H1 (cell line): Measurements from ENCODE around the gene MYMX. TPM values are rescaled to one million over a fixed set of nuclear protein-coding genes. Genes with fewer than 3 reads are reported as not detected.

Experiments used
- CTCF ChIA-PET: fragments of 300-600 bp; sonication (Branson Sonifier 250); formaldehyde crosslinking; loops from one replicate; lab custom pipeline; 2021; ENCODE audit not compliant: partially characterized antibody; lab: Charles Lee
- POLR2A ChIA-PET: fragments of 300-600 bp; sonication (Branson Sonifier 250); formaldehyde crosslinking; loops from one replicate; lab custom pipeline; 2021; ENCODE audit warnings: inconsistent platforms; ENCODE audit not compliant: partially characterized antibody; lab: Charles Lee
- DNase-seq, 2 experiments: peaks; one replicate each; pipeline versions ENCODE4 v3.0.0 to v3.0.0-alpha.2; 2010 to 2022; ENCODE audit warnings: low spot score in 2 of 2, low read depth in 1 of 2, mixed read lengths in 1 of 2
- FAIRE-seq: peaks from 2 replicates; lab custom pipeline; 2011; peaks lifted over from hg19 to GRCh38; lab: Jason Lieb, UNC
- H2AFZ ChIP-seq: 2 replicates; pipeline ENCODE4 v1.8.1; 2012; ENCODE audit warnings: low read length, inconsistent platforms
- H2AK5ac ChIP-seq: 2 replicates; pipeline ENCODE4 v1.6.1; 2013; ENCODE audit warnings: low read depth, low read length
- H2BK120ac ChIP-seq: replicated peaks from 2 replicates; pipeline ENCODE3; 2013; ENCODE audit warnings: low read depth, low read length, inconsistent platforms
- H2BK12ac ChIP-seq: 2 replicates; pipeline ENCODE4 v1.6.1; 2013; ENCODE audit warnings: low read depth, low read length
- H2BK15ac ChIP-seq: 2 replicates; pipeline ENCODE4 v1.6.1; 2013; ENCODE audit warnings: low read length
- H2BK20ac ChIP-seq: 2 replicates; pipeline ENCODE4 v1.6.1; 2013; ENCODE audit warnings: low read length
- H2BK5ac ChIP-seq: 2 replicates; pipeline ENCODE4 v1.6.1; 2013; ENCODE audit warnings: low read depth, low read length
- H3K14ac ChIP-seq: 2 replicates; pipeline ENCODE4 v1.6.1; 2013; ENCODE audit warnings: inconsistent platforms; ENCODE audit not compliant: insufficient read length
- H3K18ac ChIP-seq: 2 replicates; pipeline ENCODE4 v1.6.1; 2013; ENCODE audit warnings: low read length; ENCODE audit errors: extremely low read depth
- H3K23ac ChIP-seq: 2 replicates; pipeline ENCODE4 v1.6.1; 2013; ENCODE audit warnings: inconsistent platforms; ENCODE audit not compliant: insufficient read length
- H3K23me2 ChIP-seq: 2 replicates; pipeline ENCODE4 v1.6.1; 2013; ENCODE audit warnings: low read depth, low read length
- H3K27ac ChIP-seq: 2 replicates; pipeline ENCODE4 v1.6.1; 2011; ENCODE audit warnings: low read depth, low read length, inconsistent platforms
- H3K27me3 ChIP-seq, 4 experiments: replicated peaks in 1 of 4; 1 replicate in 1 of 4; 2 replicates in 3 of 4; pipeline versions ENCODE4 v1.6.1 to v1.8.1; 2011 to 2013; ENCODE audit warnings: low read length in 3 of 4, mild to moderate bottlenecking in 3 of 4, inconsistent platforms in 2 of 4, mixed read lengths in 2 of 4, moderate library complexity in 1 of 4; ENCODE audit not compliant: control insufficient read depth in 3 of 4, insufficient read depth in 3 of 4; ENCODE audit errors: extremely low read depth in 1 of 4
- H3K36me3 ChIP-seq, 4 experiments: 2 replicates each; pipeline versions ENCODE4 v1.6.1 to v1.8.1; 2011 to 2013; ENCODE audit warnings: mild to moderate bottlenecking in 4 of 4, low read length in 3 of 4, moderate library complexity in 2 of 4, control low read depth in 1 of 4, inconsistent platforms in 1 of 4; ENCODE audit not compliant: insufficient read depth in 4 of 4, control insufficient read depth in 2 of 4
- H3K4ac ChIP-seq: replicated peaks from 2 replicates; pipeline ENCODE3; 2013; ENCODE audit warnings: low read length, low read depth, mixed read lengths, inconsistent platforms; ENCODE audit not compliant: insufficient read length
- H3K4me1 ChIP-seq, 4 experiments: replicated peaks in 1 of 4; 1 replicate in 1 of 4; 2 replicates in 3 of 4; pipeline versions ENCODE4 v1.6.1 to v1.8.1; 2011 to 2013; ENCODE audit warnings: low read length in 3 of 4, inconsistent platforms in 2 of 4, mixed read lengths in 1 of 4; ENCODE audit not compliant: insufficient read depth in 4 of 4, control insufficient read depth in 3 of 4
- H3K4me2 ChIP-seq, 2 experiments: 2 replicates each; pipeline versions ENCODE4 v1.6.1 to v1.8.1; 2011 to 2013; ENCODE audit warnings: low read depth in 2 of 2, low read length in 2 of 2, control low read depth in 1 of 2, inconsistent platforms in 1 of 2, mild to moderate bottlenecking in 1 of 2; ENCODE audit not compliant: insufficient read depth in 1 of 2
- H3K4me3 ChIP-seq, 4 experiments: fragments of 200-600, 300-600 bp in 1 of 4; sonication (generic), shearing (Covaris generic), sonication (Bioruptor Twin) in 1 of 4; 2 replicates each; pipeline versions ENCODE4 v1.5.1 to v1.8.1; 2011 to 2016; ENCODE audit warnings: low read length in 4 of 4, low read depth in 3 of 4, control low read depth in 2 of 4, inconsistent platforms in 2 of 4, mild to moderate bottlenecking in 2 of 4, mixed read lengths in 1 of 4, moderate library complexity in 1 of 4; ENCODE audit not compliant: insufficient read depth in 2 of 4; ENCODE audit errors: extremely low read depth in 1 of 4
- H3K56ac ChIP-seq: replicated peaks from 2 replicates; pipeline ENCODE3; 2013; ENCODE audit warnings: low read depth, mild to moderate bottlenecking, mixed read lengths, low read length, inconsistent platforms; ENCODE audit not compliant: insufficient read length
- H3K79me1 ChIP-seq: 2 replicates; pipeline ENCODE4 v1.6.1; 2013; ENCODE audit warnings: low read depth, low read length, control low read depth
- H3K79me2 ChIP-seq, 2 experiments: 2 replicates each; pipeline versions ENCODE4 v1.6.1 to v1.8.1; 2012 to 2013; ENCODE audit warnings: low read length in 2 of 2, mild to moderate bottlenecking in 2 of 2, inconsistent platforms in 1 of 2; ENCODE audit not compliant: insufficient read depth in 2 of 2, control insufficient read depth in 1 of 2
- H3K9ac ChIP-seq, 4 experiments: replicated peaks in 1 of 4; 1 replicate in 1 of 4; 2 replicates in 3 of 4; pipeline versions ENCODE4 v1.6.1 to v1.8.1; 2011 to 2013; ENCODE audit warnings: low read depth in 3 of 4, low read length in 3 of 4, control low read depth in 2 of 4, mild to moderate bottlenecking in 2 of 4, moderate library complexity in 2 of 4, inconsistent platforms in 1 of 4; ENCODE audit errors: extremely low read depth in 1 of 4
- H3K9me3 ChIP-seq, 2 experiments: 2 replicates each; pipeline versions ENCODE4 v1.6.1 to v1.8.1; 2012 to 2013; ENCODE audit warnings: mild to moderate bottlenecking in 2 of 2, moderate library complexity in 2 of 2, control low read depth in 1 of 2, inconsistent platforms in 1 of 2, low read depth in 1 of 2, low read length in 1 of 2, mixed read lengths in 1 of 2; ENCODE audit not compliant: insufficient read depth in 2 of 2
- H4K20me1 ChIP-seq, 2 experiments: replicated peaks in 1 of 2; 2 replicates each; pipeline versions ENCODE3 to v1.8.1; 2011 to 2013; ENCODE audit warnings: inconsistent platforms in 2 of 2, low read length in 2 of 2, mild to moderate bottlenecking in 1 of 2; ENCODE audit not compliant: insufficient read depth in 2 of 2, control insufficient read depth in 1 of 2
- H4K5ac ChIP-seq: 2 replicates; pipeline ENCODE4 v1.6.1; 2013; ENCODE audit warnings: low read length, low read depth, mixed read lengths, inconsistent platforms; ENCODE audit not compliant: insufficient read length
- H4K8ac ChIP-seq: 2 replicates; pipeline ENCODE4 v1.8.0; 2013; ENCODE audit warnings: mild to moderate bottlenecking, moderate library complexity, low read length, inconsistent platforms; ENCODE audit not compliant: insufficient read depth; ENCODE audit errors: extremely low read depth
- H4K91ac ChIP-seq: replicated peaks from 2 replicates; pipeline ENCODE3; 2013; ENCODE audit warnings: low read length, mixed read lengths, inconsistent platforms; ENCODE audit not compliant: insufficient read length
- BCL11A ChIP-seq, 2 experiments: IDR thresholded peaks; one replicate each; pipeline ENCODE4 v1.6.1; 2011; ENCODE audit warnings: low read depth in 2 of 2, low read length in 2 of 2, mild to moderate bottlenecking in 2 of 2
- EGR1 ChIP-seq: IDR thresholded peaks from 2 replicates; pipeline ENCODE4 v1.6.1; 2011; ENCODE audit warnings: low read depth, low read length, borderline replicate concordance
- EZH2 ChIP-seq: fragments of 200-600 bp; sonication (generic); IDR thresholded peaks from 2 replicates; pipeline ENCODE4 v1.7.1; 2012; ENCODE audit warnings: low read depth, mild to moderate bottlenecking, moderate library complexity, low read length, inconsistent platforms; ENCODE audit not compliant: severe bottlenecking
- GTF2F1 ChIP-seq: IDR thresholded peaks from 2 replicates; pipeline ENCODE4 v1.6.1; 2012; ENCODE audit warnings: low read depth, low read length, improper control_type of control experiment, borderline replicate concordance
- JUND ChIP-seq: IDR thresholded peaks from 2 replicates; pipeline ENCODE4 v1.6.1; 2011; ENCODE audit warnings: mild to moderate bottlenecking, improper control_type of control experiment, low read length
- KDM4A ChIP-seq: IDR thresholded peaks from one replicate; pipeline ENCODE4 v1.7.1; 2012; ENCODE audit warnings: low read depth, mild to moderate bottlenecking, moderate library complexity, low read length, inconsistent platforms; ENCODE audit not compliant: severe bottlenecking
- PHF8 ChIP-seq: fragments of 200-600 bp; sonication (generic); conservative IDR thresholded peaks from 2 replicates; pipeline ENCODE4 v1.7.1; 2012; ENCODE audit warnings: low read depth, mild to moderate bottlenecking, inconsistent platforms, low read length, moderate library complexity
- POLR2AphosphoS5 ChIP-seq: IDR thresholded peaks from 2 replicates; pipeline ENCODE4 v1.6.1; 2011; ENCODE audit warnings: low read depth, low read length
- RXRA ChIP-seq: IDR thresholded peaks from 2 replicates; pipeline ENCODE4 v1.6.1; 2011; ENCODE audit warnings: low read depth, mild to moderate bottlenecking, low read length, moderate library complexity; ENCODE audit not compliant: insufficient read depth
- SP2 ChIP-seq: IDR thresholded peaks from 2 replicates; pipeline ENCODE4 v1.6.1; 2012; ENCODE audit warnings: mild to moderate bottlenecking, low read length, inconsistent platforms
- YY1 ChIP-seq: IDR thresholded peaks from 2 replicates; pipeline ENCODE4 v1.6.1; 2011; ENCODE audit warnings: low read depth, mild to moderate bottlenecking, low read length
- WGBS, 2 experiments: shearing (Covaris generic) in 1 of 2; methylation state at CpG; one replicate each; pipeline versions ENCODE4 v1.1.6 to v1.1.7; 2013 to 2015; ENCODE audit warnings: low lambda C conversion rate in 2 of 2, mixed read lengths in 2 of 2, inconsistent platforms in 1 of 2, low coverage in 1 of 2, missing lambda C conversion rate in 1 of 2; ENCODE audit not compliant: insufficient replicate concordance in 2 of 2, insufficient coverage in 1 of 2, insufficient read length in 1 of 2; ENCODE audit errors: extremely low coverage in 1 of 2, missing lambda C conversion rate in 1 of 2; 5-methylcytosine and 5-hydroxymethylcytosine counted together
- polyA plus RNA-seq, 7 experiments: library from polyadenylated mRNA; depleted of rRNA in 3 of 7; stranded (reverse) in 5 of 7; unstranded in 2 of 7; fragments of >200 nt in 5 of 7; fragments of 200-250 nt in 2 of 7; gene quantifications; 1 replicate in 5 of 7; 2 replicates in 1 of 7; 4 replicates in 1 of 7; pipeline versions ENCODE4 v1.2.1 to v1.2.3, GENCODE V29; 2011 to 2013; ENCODE audit warnings: missing spikeins in 2 of 7, mixed read lengths in 2 of 7
- total RNA-seq: library from RNA; stranded (reverse); fragmentation: NEBNext Ultra II Directional; extraction: Animal tissue kit (Norgen Biotek cat#: 25700); gene quantifications from 2 replicates; pipeline ENCODE4 v1.2.1, GENCODE V29; 2021
- TF ChIP-seq, protein P1 (sequence below): IDR thresholded peaks from 2 replicates; pipeline ENCODE4 v1.6.1; 2012; ENCODE audit warnings: low read length, inconsistent platforms

The MYMX gene
- total and polyA plus RNA-seq, 2 of the 8 experiments (the other 6 are each of a cell fraction or from before 2014, with no cell fraction given): 4.7 to 6.9 TPM

DNA sequence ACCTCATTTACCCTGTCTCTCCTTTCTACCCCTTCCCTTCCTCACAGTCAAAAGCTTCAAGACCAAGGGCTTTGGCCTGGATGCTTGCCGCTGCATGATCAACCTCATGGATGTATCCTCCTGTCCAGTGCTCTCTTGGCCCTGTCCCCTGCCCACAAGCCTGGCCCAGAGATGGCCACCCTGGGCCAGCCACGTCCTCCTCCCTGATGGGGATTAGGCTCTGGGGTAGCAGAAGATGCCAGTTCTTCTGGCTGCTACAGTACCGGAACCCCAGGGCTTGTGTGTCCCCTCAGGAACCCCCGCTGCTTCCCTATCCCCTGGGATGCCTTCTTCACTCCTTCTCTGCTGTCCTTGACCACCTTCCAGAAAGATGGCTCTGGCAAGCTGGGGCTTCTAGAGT lies 35.8 kb upstream of the MYMX start:
- FAIRE-seq: no peak
- TF ChIP-seq, protein P1, sequence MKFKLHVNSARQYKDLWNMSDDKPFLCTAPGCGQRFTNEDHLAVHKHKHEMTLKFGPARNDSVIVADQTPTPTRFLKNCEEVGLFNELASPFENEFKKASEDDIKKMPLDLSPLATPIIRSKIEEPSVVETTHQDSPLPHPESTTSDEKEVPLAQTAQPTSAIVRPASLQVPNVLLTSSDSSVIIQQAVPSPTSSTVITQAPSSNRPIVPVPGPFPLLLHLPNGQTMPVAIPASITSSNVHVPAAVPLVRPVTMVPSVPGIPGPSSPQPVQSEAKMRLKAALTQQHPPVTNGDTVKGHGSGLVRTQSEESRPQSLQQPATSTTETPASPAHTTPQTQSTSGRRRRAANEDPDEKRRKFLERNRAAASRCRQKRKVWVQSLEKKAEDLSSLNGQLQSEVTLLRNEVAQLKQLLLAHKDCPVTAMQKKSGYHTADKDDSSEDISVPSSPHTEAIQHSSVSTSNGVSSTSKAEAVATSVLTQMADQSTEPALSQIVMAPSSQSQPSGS: no peak
- TF ChIP-seq JUND (no peak), EGR1 (no peak), BCL11A (IDR thresholded peaks at IDR 0.05; ENCODE audit: low read depth in 2 of 2, low read length in 2 of 2) (no peak), GTF2F1 (no peak), PHF8 (no peak), KDM4A (no peak), YY1 (no peak), POLR2AphosphoS5 (no peak), EZH2 (no peak), SP2 (no peak), RXRA (no peak)

More for the DNA sequence above, 35.8 kb upstream of the MYMX start:
- Histone ChIP-seq H3K4me2 (no peak overlapping the region), H3K9me3 (no peaks in the 10 kb centered on the region), H4K5ac (no peak overlapping the region), H3K56ac (peak overlapping the region; percentile 100), H3K23ac (no peak overlapping the region), H3K27me3 (no peaks in the 10 kb centered on the region), H3K14ac (no peak overlapping the region), H4K8ac (no peak overlapping the region; the same call in 1 of the 2 replicates), H3K23me2 (peaks cover 10% of the 10 kb centered on the region; the same call in 1 of the 2 replicates), H2BK20ac (no peak overlapping the region), H4K20me1 (no peaks in the 10 kb centered on the region), H3K27ac (no peak overlapping the region), H2BK15ac (no peak overlapping the region), H3K18ac (no peak overlapping the region), H3K9ac (no peak overlapping the region), H3K79me1 (no peaks in the 10 kb centered on the region), H3K4me1 (peaks cover 2 to 15% (median 4%) of the 10 kb centered on the region in 4 experiments), H2BK5ac (no peak overlapping the region), H3K4ac (no peak overlapping the region), H2BK12ac (0 out of 2 replicates have a peak overlapping the region, but pooled peaks have one; percentile 27), H2BK120ac (no peak overlapping the region), H3K79me2 (no peaks in the 10 kb centered on the region), H4K91ac (no peak overlapping the region), H2AFZ (no peak overlapping the region), H3K4me3 (no peak overlapping the region), H2AK5ac (no peak overlapping the region; the same call in 1 of the 2 replicates), H3K36me3 (no peaks in the 10 kb centered on the region)
- CTCF ChIA-PET: interaction anchor here (0.6 to 10.8 kb wide), 4 partner anchors 14 to 1055 kb away, joined by 3 to 287 read pairs (median 4); partner anchors contain the start of gene SLC29A1
- POLR2A ChIA-PET: interaction anchor here (0.8 to 2.2 kb wide), 11 partner anchors 13 to 75 kb away, joined by 3 to 9 read pairs (median 4); partner anchors contain the start of gene SLC29A1
- 91% methylated on average over 4 of the region's 4 CpGs; no CpG with 5 or more reads in 1 of the 2 experiments for WGBS, 2 experiments
- DNase-seq: no peak
